GM10266 (cell line): ENCODE results near the gene EVPL.
A peak's percentile ranks its signal among the peaks of the same experiment; 100 is the strongest.
"Not testable (repeated sequence)": the region's sequence is repeated elsewhere in the genome, so short reads cannot be mapped to it uniquely, and the experiment has no call there.

Experiments
- DNase-seq: peaks from one replicate; pipeline ENCODE4 v3.0.0; 2012; ENCODE audit errors: extremely low spot score
- TF ChIP-seq, protein P1 (sequence below): IDR thresholded peaks from 2 replicates; pipeline ENCODE4 v1.5.1; 2012; ENCODE audit warnings: mild to moderate bottlenecking, low read depth; ENCODE audit not compliant: control insufficient read depth, insufficient read depth; ENCODE audit errors: missing control alignments

EVPL gene

DNA sequence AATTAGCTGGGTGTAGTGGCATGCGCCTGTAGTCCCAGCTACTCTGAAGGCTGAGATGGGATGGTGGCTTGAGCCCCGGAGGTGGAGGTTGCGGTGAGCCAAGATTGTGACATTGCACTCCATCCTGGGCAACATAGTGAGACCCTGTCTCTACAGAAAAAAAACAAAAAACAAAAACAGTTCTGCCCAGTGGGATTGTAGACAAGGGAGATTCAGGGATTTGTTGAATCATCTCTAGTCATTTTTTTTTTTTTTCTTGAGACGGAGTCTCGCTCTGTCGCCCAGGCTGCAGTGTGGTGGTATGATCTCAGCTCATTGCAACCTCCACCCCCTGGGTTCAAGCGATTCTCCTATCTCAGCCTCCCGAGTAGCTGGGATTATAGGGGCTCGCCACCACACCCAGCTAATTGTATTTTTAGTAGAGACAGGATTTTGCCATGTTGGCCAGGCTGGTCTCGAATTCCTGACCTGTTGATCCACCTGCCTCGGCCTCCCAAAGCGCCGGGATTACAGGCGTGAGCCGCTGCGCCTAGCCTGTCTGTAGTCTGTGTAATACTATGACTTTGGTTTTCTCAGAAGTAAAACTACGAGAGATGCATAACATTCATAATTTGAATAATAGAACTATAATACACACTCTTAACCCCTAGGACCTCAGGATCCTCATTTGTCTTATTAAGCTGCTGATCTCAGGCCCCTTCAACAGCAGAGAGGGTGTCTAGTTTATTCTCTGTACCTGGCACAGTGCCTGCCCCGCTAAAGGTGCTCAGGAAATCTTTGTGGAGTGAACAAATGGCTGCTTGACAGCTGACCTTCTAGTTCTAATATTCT is 46.7 kb downstream of the EVPL start:
- DNase-seq = no peak
- TF ChIP-seq, protein P1, sequence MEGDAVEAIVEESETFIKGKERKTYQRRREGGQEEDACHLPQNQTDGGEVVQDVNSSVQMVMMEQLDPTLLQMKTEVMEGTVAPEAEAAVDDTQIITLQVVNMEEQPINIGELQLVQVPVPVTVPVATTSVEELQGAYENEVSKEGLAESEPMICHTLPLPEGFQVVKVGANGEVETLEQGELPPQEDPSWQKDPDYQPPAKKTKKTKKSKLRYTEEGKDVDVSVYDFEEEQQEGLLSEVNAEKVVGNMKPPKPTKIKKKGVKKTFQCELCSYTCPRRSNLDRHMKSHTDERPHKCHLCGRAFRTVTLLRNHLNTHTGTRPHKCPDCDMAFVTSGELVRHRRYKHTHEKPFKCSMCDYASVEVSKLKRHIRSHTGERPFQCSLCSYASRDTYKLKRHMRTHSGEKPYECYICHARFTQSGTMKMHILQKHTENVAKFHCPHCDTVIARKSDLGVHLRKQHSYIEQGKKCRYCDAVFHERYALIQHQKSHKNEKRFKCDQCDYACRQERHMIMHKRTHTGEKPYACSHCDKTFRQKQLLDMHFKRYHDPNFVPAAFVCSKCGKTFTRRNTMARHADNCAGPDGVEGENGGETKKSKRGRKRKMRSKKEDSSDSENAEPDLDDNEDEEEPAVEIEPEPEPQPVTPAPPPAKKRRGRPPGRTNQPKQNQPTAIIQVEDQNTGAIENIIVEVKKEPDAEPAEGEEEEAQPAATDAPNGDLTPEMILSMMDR = no peak

DNA sequence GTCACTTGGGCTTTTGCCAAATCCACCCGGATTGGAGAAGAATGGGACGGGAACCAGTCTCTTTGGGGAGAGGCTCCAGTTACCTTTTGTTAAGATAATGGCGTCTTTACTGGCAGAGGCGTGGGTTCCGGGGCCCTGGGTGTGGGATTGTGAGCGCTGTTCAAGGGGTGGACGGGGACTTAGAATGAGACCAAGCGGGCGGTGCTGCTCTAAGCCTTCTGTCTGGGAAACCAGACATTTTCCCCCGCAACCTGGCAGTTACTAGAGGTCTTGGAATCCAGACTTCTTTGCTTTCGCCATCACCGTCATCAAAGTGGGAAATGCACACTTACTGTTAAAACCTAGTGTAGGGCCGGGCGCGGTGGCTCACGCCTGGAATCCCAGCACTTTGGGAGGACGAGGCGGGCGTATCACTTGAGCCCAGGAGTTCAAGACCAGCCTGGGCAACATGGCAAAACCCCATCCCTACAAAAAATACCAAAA is 47.4 kb downstream of the EVPL start:
- DNase-seq = peak; percentile 27
- TF ChIP-seq, protein P1 = no peak

DNA sequence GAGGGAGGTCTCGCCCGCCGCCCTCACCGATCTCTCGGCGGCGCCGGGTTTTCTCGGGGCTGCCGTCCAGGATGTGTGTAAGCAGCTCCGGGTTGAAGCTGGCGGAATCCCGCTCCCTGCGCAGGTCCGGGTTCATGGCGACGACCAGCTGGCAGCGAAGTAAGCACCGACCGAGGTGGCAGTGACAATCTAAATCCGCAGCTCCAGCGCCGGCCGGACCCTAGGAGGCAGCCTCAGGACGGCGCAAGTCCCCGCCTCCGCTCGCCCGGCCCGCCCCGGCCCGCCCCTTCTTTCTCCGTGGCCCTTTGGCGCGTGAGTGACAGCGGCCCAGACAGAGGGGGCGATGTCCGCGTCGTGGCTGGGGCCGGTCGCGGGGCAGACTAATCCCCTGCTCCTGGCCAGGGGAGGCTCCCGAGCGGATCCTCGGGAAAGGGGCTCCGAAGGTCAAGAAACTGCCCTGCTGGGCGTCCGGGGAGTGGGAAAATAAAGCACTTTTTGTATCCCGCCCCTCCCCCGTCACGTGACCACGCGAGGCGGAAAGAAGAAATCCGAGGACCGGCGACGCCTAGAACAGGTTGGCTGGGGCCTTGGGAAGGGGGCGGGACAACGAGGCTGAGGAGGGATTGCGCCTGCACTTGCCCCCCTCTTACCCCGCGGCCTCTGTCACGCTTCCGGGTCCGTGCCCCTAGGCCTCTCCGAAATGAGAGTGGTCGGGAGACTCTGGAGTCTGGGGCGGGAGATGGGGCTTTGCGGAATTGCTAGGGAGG is 48.0 kb downstream of the EVPL start, which contains the start of the genes ACOX1 and TEN1:
ACOX1 (minus strand) TSS at position 229 of the 767 bp plus-strand sequence; CDS start at position 136, 93 bp downstream.
TEN1 (plus strand) TSS at position 303 of the 767 bp plus-strand sequence. CDS start 6,953 bp downstream, outside the sequence.
- DNase-seq = peak; percentile 92

DNA sequence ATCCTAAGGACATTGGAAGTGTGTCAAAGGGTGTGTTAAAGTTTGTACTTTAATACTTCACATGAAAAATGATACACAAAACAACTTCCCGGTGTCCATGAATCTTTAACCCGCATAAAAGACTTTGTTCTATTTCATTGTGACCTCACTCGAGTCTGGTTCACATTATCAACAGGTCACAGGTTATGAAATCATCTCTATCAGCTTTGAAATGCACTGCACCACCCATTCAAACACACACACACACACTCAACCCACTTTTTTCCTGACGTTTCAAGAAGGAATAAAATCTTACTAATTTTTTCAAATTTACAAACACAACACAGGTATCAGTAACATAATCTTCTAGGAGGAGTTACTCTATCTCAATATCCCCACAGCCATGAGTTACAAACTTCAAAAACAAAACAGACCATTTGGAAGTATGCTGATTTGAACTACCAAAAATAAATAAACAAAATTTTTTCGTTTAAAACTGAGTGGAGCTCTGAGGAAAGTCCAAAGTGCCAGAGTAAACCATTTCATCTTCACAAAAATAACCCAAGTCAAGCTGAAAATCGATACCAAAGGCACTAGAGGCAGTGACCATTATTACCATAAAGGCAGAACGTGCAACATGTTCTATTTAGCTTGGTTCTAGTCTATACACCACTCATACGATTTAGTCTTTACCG is 50.8 kb downstream of the EVPL start:
- no peak for DNase-seq
- TF ChIP-seq, protein P1 = no peak

More for the DNA sequence above, 48.0 kb downstream of the EVPL start, which contains the start of the genes ACOX1 and TEN1:
- TF ChIP-seq, protein P1 = peak; percentile 40

DNA sequence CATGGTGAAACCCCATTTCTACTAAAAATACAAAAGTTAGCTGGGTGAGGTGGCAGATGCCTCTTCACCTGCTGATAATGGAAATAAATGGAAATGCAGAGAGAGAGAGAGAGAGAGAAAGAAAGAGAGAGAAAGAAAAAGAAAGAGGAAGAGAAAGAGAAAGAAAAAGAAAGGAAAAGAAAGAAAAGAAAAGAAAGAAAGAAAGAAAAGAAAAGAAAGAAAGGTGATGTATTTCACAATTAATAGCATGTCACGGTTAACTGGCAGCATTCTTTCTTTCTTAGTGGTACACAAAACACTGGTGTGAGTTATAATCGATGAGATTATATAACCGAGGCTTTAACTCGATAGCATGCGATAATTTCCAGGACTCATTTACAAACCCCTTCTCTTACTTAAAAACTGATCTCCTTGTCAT is 51.3 kb downstream of the EVPL start:
- no peak for DNase-seq
- TF ChIP-seq, protein P1 = no peak

DNA sequence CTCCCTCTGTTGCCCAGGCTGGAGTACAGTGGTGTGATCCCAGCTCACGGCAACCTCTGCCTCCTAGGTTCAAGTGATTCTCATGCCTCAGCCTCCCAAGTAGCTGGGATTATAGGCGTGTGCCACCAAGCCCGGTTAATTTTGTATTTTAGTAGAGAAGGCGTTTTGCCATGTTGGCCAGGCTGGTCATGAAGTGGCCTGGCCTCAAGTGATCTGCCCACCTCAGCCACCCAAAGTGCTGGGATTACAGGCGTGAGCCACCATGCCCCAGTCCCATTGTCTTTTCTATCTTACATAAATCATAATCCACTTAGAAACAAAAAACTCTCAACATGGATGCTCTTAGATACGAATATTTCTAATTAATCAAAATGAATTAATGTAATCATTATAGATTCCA is 51.9 kb downstream of the EVPL start:
- not testable (repeated sequence) for DNase-seq

DNA sequence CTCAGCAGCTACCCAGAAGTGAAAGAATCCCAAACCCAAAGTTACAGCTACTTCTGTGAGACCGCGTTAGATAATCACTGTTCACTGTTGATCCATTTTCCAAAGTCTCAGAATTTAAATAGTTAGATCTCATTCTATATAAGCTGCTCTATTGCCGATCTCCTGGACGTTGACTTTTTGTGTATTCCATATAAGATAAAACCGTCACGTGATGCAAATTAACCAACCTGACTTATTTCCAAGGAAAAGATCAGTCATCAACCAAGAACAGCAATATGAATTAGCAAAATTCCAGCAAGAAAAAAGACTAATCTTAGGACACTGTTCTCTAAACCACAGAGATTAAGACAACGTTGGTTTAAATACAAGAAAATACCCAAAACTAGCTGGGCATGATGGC is 56.5 kb downstream of the EVPL start:
- TF ChIP-seq, protein P1 = no peak

More for the DNA sequence above, 56.5 kb downstream of the EVPL start:
- no peak for DNase-seq
